ENCODE results near the gene SMG9. TPM values are rescaled to one million over a fixed set of nuclear protein-coding genes. Genes with fewer than 3 reads are reported as not detected.

The SMG9 gene
- total and polyA plus RNA-seq, 4 donors, result 5.4 to 8.9 (median 5.8) TPM

DNA sequence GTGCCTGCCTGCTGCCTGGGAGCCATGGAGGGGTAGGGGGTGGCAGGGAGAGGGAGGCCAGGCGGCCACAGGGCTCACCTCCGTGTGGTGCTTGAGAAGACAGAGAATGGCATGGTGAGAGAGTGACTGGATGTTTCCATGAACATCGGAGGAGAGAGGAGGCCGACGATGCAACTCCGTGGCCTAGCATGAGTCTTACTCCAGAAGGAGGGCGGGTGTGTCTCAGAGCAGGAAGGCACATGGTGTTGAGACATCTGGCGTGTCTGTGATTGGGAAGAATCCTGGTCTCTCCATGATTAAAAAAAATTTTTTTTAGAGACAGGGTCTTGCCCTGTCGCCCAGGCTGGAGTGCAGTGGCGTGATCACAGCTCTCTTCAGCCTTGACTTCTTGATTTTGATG, 33.8 kb downstream of the SMG9 start:
- H3K4me3 ChIP-seq (ENCODE audit: low read depth in 1 of 3, low read length in 3 of 3), result no peak overlapping the region
- no peak overlapping the region for H3K27ac ChIP-seq (ENCODE audit: low read depth in 1 of 2, low read length in 2 of 2)
- TF ChIP-seq GABPA (IDR thresholded peaks at IDR 0.05 in 1 of 2, conservative IDR thresholded peaks at IDR 0.05 in 1 of 2), result no peak
- TF ChIP-seq NR2F2 (IDR thresholded peaks at IDR 0.05), result no peak
- no peak for TF ChIP-seq SP1 (IDR thresholded peaks at IDR 0.05)
- TF ChIP-seq, protein P1, sequence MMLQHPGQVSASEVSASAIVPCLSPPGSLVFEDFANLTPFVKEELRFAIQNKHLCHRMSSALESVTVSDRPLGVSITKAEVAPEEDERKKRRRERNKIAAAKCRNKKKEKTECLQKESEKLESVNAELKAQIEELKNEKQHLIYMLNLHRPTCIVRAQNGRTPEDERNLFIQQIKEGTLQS (IDR thresholded peaks at IDR 0.05), result no peak
- no peak for TF ChIP-seq TAF1 (conservative IDR thresholded peaks at IDR 0.05)
- no peak for DNase-seq (ENCODE audit: low spot score)
- WGBS, result 85% methylated on average over 10 of the region's 10 CpGs
- H3K27me3 ChIP-seq (ENCODE audit: control insufficient read depth in 4 of 4, insufficient read depth in 4 of 4, low read length in 3 of 4), result no peaks in the 10 kb centered on the region
- no peaks in the 10 kb centered on the region for H3K4me1 ChIP-seq (ENCODE audit: control insufficient read depth in 4 of 4, insufficient read depth in 4 of 4, low read length in 3 of 4)
- no peaks in the 10 kb centered on the region for H3K9me3 ChIP-seq (ENCODE audit: control insufficient read depth in 4 of 4, low read length in 3 of 4)
- no peaks in the 10 kb centered on the region for H3K36me3 ChIP-seq (ENCODE audit: control insufficient read depth in 4 of 4, insufficient read depth in 3 of 4, low read depth in 1 of 4, low read length in 3 of 4)
- no peak overlapping the region for H3K9ac ChIP-seq (ENCODE audit: low read depth in 1 of 2, low read length in 2 of 2)

DNA sequence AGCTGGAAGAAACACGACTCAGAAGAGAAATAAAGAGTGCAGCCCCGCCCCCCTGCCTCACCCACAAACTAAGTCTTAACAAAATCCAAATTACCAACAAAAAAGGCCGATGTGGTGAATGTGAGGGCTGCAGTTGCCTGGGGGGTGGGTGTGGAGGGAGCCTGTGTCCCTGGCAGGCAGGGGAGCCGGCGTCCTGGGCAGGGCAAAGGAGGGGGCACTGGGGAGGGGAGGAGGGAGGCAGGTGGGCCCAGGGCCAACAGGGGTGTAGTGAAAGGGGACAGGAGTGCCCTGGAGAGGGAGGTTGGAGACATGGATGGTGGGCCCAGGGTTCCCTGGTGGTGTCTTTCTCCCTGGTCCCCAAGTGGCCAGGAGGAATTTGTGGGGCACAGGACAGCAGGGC, 34.8 kb downstream of the SMG9 start:
- H3K4me3 ChIP-seq (ENCODE audit: low read depth in 1 of 3, low read length in 3 of 3), result no peak overlapping the region
- H3K9me3 ChIP-seq (ENCODE audit: control insufficient read depth in 4 of 4, low read length in 3 of 4), result no peaks in the 10 kb centered on the region
- no peaks in the 10 kb centered on the region for H3K27me3 ChIP-seq (ENCODE audit: control insufficient read depth in 4 of 4, insufficient read depth in 4 of 4, low read length in 3 of 4)
- no peak for DNase-seq (ENCODE audit: low spot score)
- no peak overlapping the region for H3K27ac ChIP-seq (ENCODE audit: low read depth in 1 of 2, low read length in 2 of 2)
- no peaks in the 10 kb centered on the region for H3K36me3 ChIP-seq (ENCODE audit: control insufficient read depth in 4 of 4, insufficient read depth in 3 of 4, low read depth in 1 of 4, low read length in 3 of 4)
- 80% methylated on average over 5 of the region's 5 CpGs for WGBS
- H3K9ac ChIP-seq (ENCODE audit: low read depth in 1 of 2, low read length in 2 of 2), result no peak overlapping the region
- TF ChIP-seq RAD21 (IDR thresholded peaks at IDR 0.05) (no peak), FOXA2 (IDR thresholded peaks at IDR 0.05) (no peak), EGR1 (IDR thresholded peaks at IDR 0.05; ENCODE audit: low read depth in 2 of 2) (no peak), YY1 (IDR thresholded peaks at IDR 0.05) (no peak), RXRA (IDR thresholded peaks at IDR 0.05) (no peak), TAF1 (conservative IDR thresholded peaks at IDR 0.05) (no peak), HNF4G (IDR thresholded peaks at IDR 0.05) (no peak), GABPA (IDR thresholded peaks at IDR 0.05 in 1 of 2, conservative IDR thresholded peaks at IDR 0.05 in 1 of 2) (no peak), FOXA1 (IDR thresholded peaks at IDR 0.05) (no peak), HNF4A (conservative IDR thresholded peaks at IDR 0.05) (no peak), JUND (IDR thresholded peaks at IDR 0.05) (no peak)
- TF ChIP-seq, protein P1 (IDR thresholded peaks at IDR 0.05), result no peak
- TF ChIP-seq, protein P2, sequence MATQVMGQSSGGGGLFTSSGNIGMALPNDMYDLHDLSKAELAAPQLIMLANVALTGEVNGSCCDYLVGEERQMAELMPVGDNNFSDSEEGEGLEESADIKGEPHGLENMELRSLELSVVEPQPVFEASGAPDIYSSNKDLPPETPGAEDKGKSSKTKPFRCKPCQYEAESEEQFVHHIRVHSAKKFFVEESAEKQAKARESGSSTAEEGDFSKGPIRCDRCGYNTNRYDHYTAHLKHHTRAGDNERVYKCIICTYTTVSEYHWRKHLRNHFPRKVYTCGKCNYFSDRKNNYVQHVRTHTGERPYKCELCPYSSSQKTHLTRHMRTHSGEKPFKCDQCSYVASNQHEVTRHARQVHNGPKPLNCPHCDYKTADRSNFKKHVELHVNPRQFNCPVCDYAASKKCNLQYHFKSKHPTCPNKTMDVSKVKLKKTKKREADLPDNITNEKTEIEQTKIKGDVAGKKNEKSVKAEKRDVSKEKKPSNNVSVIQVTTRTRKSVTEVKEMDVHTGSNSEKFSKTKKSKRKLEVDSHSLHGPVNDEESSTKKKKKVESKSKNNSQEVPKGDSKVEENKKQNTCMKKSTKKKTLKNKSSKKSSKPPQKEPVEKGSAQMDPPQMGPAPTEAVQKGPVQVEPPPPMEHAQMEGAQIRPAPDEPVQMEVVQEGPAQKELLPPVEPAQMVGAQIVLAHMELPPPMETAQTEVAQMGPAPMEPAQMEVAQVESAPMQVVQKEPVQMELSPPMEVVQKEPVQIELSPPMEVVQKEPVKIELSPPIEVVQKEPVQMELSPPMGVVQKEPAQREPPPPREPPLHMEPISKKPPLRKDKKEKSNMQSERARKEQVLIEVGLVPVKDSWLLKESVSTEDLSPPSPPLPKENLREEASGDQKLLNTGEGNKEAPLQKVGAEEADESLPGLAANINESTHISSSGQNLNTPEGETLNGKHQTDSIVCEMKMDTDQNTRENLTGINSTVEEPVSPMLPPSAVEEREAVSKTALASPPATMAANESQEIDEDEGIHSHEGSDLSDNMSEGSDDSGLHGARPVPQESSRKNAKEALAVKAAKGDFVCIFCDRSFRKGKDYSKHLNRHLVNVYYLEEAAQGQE (IDR thresholded peaks at IDR 0.05), result no peak
- TF ChIP-seq, protein P3, sequence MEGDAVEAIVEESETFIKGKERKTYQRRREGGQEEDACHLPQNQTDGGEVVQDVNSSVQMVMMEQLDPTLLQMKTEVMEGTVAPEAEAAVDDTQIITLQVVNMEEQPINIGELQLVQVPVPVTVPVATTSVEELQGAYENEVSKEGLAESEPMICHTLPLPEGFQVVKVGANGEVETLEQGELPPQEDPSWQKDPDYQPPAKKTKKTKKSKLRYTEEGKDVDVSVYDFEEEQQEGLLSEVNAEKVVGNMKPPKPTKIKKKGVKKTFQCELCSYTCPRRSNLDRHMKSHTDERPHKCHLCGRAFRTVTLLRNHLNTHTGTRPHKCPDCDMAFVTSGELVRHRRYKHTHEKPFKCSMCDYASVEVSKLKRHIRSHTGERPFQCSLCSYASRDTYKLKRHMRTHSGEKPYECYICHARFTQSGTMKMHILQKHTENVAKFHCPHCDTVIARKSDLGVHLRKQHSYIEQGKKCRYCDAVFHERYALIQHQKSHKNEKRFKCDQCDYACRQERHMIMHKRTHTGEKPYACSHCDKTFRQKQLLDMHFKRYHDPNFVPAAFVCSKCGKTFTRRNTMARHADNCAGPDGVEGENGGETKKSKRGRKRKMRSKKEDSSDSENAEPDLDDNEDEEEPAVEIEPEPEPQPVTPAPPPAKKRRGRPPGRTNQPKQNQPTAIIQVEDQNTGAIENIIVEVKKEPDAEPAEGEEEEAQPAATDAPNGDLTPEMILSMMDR (IDR thresholded peaks at IDR 0.05; ENCODE audit: low read depth, low read length, missing input control), result no peak
- TF ChIP-seq, protein P4, sequence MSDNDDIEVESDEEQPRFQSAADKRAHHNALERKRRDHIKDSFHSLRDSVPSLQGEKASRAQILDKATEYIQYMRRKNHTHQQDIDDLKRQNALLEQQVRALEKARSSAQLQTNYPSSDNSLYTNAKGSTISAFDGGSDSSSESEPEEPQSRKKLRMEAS (IDR thresholded peaks at IDR 0.05), result no peak
- TF ChIP-seq, protein P5, sequence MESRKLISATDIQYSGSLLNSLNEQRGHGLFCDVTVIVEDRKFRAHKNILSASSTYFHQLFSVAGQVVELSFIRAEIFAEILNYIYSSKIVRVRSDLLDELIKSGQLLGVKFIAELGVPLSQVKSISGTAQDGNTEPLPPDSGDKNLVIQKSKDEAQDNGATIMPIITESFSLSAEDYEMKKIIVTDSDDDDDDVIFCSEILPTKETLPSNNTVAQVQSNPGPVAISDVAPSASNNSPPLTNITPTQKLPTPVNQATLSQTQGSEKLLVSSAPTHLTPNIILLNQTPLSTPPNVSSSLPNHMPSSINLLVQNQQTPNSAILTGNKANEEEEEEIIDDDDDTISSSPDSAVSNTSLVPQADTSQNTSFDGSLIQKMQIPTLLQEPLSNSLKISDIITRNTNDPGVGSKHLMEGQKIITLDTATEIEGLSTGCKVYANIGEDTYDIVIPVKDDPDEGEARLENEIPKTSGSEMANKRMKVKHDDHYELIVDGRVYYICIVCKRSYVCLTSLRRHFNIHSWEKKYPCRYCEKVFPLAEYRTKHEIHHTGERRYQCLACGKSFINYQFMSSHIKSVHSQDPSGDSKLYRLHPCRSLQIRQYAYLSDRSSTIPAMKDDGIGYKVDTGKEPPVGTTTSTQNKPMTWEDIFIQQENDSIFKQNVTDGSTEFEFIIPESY (IDR thresholded peaks at IDR 0.05), result no peak
- H3K4me1 ChIP-seq (ENCODE audit: control insufficient read depth in 4 of 4, insufficient read depth in 4 of 4, low read length in 3 of 4), result no peaks in the 10 kb centered on the region
